ENCODE measurements around the gene WASHC2A. TPM values are rescaled to one million over a fixed set of nuclear protein-coding genes. Genes with fewer than 3 reads are reported as not detected.
"Not testable (repeated sequence)": the region's sequence is repeated elsewhere in the genome, so short reads cannot be mapped to it uniquely, and the experiment has no call there.

The WASHC2A gene
- total RNA-seq, 1 donor: 98.8 TPM

- H3K4me1 ChIP-seq (ENCODE audit: insufficient read depth, low read length); H3K9me3 ChIP-seq (ENCODE audit: low read depth, low read length); H3K27me3 ChIP-seq (ENCODE audit: insufficient read depth, low read length); H2AFZ ChIP-seq (ENCODE audit: low read length); DNase-seq (ENCODE audit: insufficient read length, low spot score, missing footprints); H3K4me3 ChIP-seq (ENCODE audit: insufficient read depth, low read length); H3K27ac ChIP-seq (ENCODE audit: low read depth, low read length); H4K20me1 ChIP-seq (ENCODE audit: insufficient read depth, low read length); H3K79me2 ChIP-seq (ENCODE audit: insufficient read depth, low read length); H3K4me2 ChIP-seq (ENCODE audit: insufficient read depth, low read length): not testable (repeated sequence)
- peaks cover 19% of the 10 kb centered on the region for H3K36me3 ChIP-seq (ENCODE audit: insufficient read depth, low read length)
These were observed 65.1 kb downstream of the WASHC2A start for GRCh38 chr10:50132841-50133240.

DNA sequence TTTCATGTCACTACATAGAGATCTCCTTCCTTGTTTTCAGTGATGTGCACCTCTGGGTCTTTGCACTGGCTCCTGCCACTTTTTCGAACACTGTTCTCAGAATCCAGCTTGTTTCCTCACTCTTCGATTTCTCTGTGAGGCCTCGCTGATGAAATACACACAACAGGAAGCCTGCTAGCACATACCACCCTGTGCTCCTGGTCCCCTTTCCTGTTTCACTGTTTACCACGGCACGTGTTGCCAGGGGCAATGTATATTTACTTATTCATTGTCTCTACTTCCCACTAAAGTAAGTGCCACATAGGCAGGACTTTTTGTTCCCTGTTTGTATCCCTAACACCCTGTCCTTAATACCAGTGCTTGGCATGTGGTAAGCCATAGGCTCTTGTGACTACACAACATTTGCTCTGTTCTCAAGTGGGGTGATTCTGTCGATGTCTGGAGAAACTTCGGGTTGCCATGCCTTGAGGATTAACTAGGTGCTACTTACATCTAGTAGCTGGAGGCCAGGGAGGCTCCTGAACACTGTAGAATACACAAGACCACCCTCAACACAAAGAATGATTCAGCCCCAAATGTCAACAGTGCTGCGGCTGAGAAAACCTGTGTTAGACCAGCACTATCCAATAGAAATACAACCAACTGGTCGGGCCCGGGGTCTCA is 75.9 kb downstream of the WASHC2A start:
- not testable (repeated sequence) for H3K4me1 ChIP-seq (ENCODE audit: insufficient read depth, low read length); H3K27ac ChIP-seq (ENCODE audit: low read depth, low read length); H3K4me2 ChIP-seq (ENCODE audit: insufficient read depth, low read length); DNase-seq (ENCODE audit: insufficient read length, low spot score, missing footprints); H3K9me3 ChIP-seq (ENCODE audit: low read depth, low read length); H2AFZ ChIP-seq (ENCODE audit: low read length); H3K36me3 ChIP-seq (ENCODE audit: insufficient read depth, low read length); H3K79me2 ChIP-seq (ENCODE audit: insufficient read depth, low read length); H3K27me3 ChIP-seq (ENCODE audit: insufficient read depth, low read length); H4K20me1 ChIP-seq (ENCODE audit: insufficient read depth, low read length); H3K4me3 ChIP-seq (ENCODE audit: insufficient read depth, low read length)

GRCh38 chr10:50145575-50145974 is 77.8 kb downstream of the WASHC2A start:
- not testable (repeated sequence) for H3K27me3 ChIP-seq (ENCODE audit: insufficient read depth, low read length); H2AFZ ChIP-seq (ENCODE audit: low read length)

DNA sequence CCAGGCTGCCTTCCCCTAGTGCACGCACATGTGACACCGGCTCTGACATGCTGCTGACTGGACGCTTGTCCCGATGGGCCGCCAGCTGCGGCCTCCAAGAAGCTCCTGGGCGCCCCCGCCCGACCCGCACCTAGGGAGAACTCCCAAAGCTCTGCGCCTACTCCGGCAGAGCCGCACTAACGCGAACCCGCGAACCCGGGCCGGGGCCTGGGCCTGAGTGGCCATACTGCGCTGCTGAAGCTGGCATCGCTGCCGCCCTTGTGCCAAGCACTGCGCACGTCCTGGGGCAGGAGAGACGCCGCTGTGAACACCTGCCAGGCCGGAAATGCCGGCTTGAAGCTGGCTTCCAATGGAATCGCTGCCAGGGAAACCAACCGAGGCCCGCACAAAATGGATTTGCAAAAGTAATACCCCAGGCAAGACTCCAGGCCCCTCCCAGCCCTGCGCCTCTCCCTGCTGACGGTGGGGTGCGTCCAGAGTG is 85.1 kb downstream of the WASHC2A start:
- Histone ChIP-seq H3K79me2 (ENCODE audit: insufficient read depth, low read length) (no peaks in the 10 kb centered on the region), H2AFZ (ENCODE audit: low read length) (no peak overlapping the region), H3K4me3 (ENCODE audit: insufficient read depth, low read length) (no peak overlapping the region), H3K9me3 (ENCODE audit: low read depth, low read length) (no peaks in the 10 kb centered on the region), H4K20me1 (ENCODE audit: insufficient read depth, low read length) (no peaks in the 10 kb centered on the region), H3K4me1 (ENCODE audit: insufficient read depth, low read length) (no peaks in the 10 kb centered on the region), H3K36me3 (ENCODE audit: insufficient read depth, low read length) (no peaks in the 10 kb centered on the region), H3K27ac (ENCODE audit: low read depth, low read length) (no peak overlapping the region), H3K4me2 (ENCODE audit: insufficient read depth, low read length) (no peak overlapping the region), H3K27me3 (ENCODE audit: insufficient read depth, low read length) (peaks cover 5% of the 10 kb centered on the region)
- DNase-seq (ENCODE audit: insufficient read length, low spot score, missing footprints): no peak
- no peak for TF ChIP-seq CTCF (IDR thresholded peaks at IDR 0.05; ENCODE audit: extremely low read depth, low read depth, low read length)

More at GRCh38 chr10:50145575-50145974, 77.8 kb downstream of the WASHC2A start:
- not testable (repeated sequence) for DNase-seq (ENCODE audit: insufficient read length, low spot score, missing footprints); H3K4me1 ChIP-seq (ENCODE audit: insufficient read depth, low read length); H3K27ac ChIP-seq (ENCODE audit: low read depth, low read length); H3K4me3 ChIP-seq (ENCODE audit: insufficient read depth, low read length); H3K4me2 ChIP-seq (ENCODE audit: insufficient read depth, low read length); H3K9me3 ChIP-seq (ENCODE audit: low read depth, low read length); H3K79me2 ChIP-seq (ENCODE audit: insufficient read depth, low read length); H4K20me1 ChIP-seq (ENCODE audit: insufficient read depth, low read length); H3K36me3 ChIP-seq (ENCODE audit: insufficient read depth, low read length)

DNA sequence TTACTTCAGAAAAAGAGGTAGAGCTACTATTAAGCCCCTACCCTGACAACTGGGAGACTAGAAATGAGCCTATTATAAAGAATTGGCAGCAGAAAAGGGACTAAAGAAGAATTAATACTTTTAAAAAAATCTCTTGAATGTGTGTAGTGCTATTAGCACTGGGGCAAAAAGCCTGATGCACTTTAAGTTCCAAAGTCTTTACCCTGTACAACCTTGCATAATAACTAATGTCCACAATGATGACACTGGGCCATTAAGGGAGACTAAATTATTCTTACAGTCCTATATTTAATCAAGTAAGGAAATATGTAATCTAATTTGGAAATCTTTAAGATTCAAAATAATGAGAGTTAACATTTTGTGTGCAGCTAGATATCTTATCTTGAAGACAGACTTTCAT is 90.1 kb downstream of the WASHC2A start:
- H2AFZ ChIP-seq (ENCODE audit: low read length); H3K36me3 ChIP-seq (ENCODE audit: insufficient read depth, low read length); H4K20me1 ChIP-seq (ENCODE audit: insufficient read depth, low read length); H3K4me2 ChIP-seq (ENCODE audit: insufficient read depth, low read length); H3K79me2 ChIP-seq (ENCODE audit: insufficient read depth, low read length); H3K4me1 ChIP-seq (ENCODE audit: insufficient read depth, low read length); H3K27ac ChIP-seq (ENCODE audit: low read depth, low read length); DNase-seq (ENCODE audit: insufficient read length, low spot score, missing footprints); H3K9me3 ChIP-seq (ENCODE audit: low read depth, low read length); H3K4me3 ChIP-seq (ENCODE audit: insufficient read depth, low read length); H3K27me3 ChIP-seq (ENCODE audit: insufficient read depth, low read length): not testable (repeated sequence)

- H3K79me2 ChIP-seq (ENCODE audit: insufficient read depth, low read length); H3K27me3 ChIP-seq (ENCODE audit: insufficient read depth, low read length); H3K4me2 ChIP-seq (ENCODE audit: insufficient read depth, low read length); H3K4me1 ChIP-seq (ENCODE audit: insufficient read depth, low read length); H3K36me3 ChIP-seq (ENCODE audit: insufficient read depth, low read length); H4K20me1 ChIP-seq (ENCODE audit: insufficient read depth, low read length); H3K9me3 ChIP-seq (ENCODE audit: low read depth, low read length); H2AFZ ChIP-seq (ENCODE audit: low read length); H3K4me3 ChIP-seq (ENCODE audit: insufficient read depth, low read length); H3K27ac ChIP-seq (ENCODE audit: low read depth, low read length): not testable (repeated sequence)
- DNase-seq (ENCODE audit: insufficient read length, low spot score, missing footprints): peak; percentile 27
These were observed 92.1 kb downstream of the WASHC2A start for GRCh38 chr10:50159856-50160255.

- not testable (repeated sequence) for H4K20me1 ChIP-seq (ENCODE audit: insufficient read depth, low read length); H3K9me3 ChIP-seq (ENCODE audit: low read depth, low read length); H3K4me1 ChIP-seq (ENCODE audit: insufficient read depth, low read length); H3K79me2 ChIP-seq (ENCODE audit: insufficient read depth, low read length); H3K27ac ChIP-seq (ENCODE audit: low read depth, low read length); H2AFZ ChIP-seq (ENCODE audit: low read length); DNase-seq (ENCODE audit: insufficient read length, low spot score, missing footprints); H3K4me2 ChIP-seq (ENCODE audit: insufficient read depth, low read length); H3K36me3 ChIP-seq (ENCODE audit: insufficient read depth, low read length); H3K27me3 ChIP-seq (ENCODE audit: insufficient read depth, low read length); H3K4me3 ChIP-seq (ENCODE audit: insufficient read depth, low read length)
These were observed 97.3 kb downstream of the WASHC2A start for GRCh38 chr10:50165038-50165437.

DNA sequence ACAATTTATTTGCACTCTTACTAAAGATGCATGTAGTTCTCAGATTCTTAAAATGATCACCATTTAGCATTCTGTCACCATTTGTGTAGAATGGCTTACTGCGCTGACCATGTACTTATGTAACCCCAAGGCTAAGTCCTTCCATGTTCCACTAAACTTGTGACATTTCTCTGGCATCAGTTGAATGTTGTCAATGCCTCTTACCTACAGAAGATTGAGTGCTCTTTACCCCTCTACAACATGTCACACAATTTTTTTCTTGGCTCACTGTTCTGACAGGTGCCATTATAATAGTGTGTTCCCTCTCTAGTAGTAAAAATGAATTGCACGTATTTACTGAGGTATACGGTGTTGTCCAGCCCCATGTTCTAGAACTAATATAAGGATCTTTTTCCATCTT is 100.1 kb downstream of the WASHC2A start:
- not testable (repeated sequence) for H2AFZ ChIP-seq (ENCODE audit: low read length); H3K36me3 ChIP-seq (ENCODE audit: insufficient read depth, low read length); DNase-seq (ENCODE audit: insufficient read length, low spot score, missing footprints); H3K9me3 ChIP-seq (ENCODE audit: low read depth, low read length); H4K20me1 ChIP-seq (ENCODE audit: insufficient read depth, low read length); H3K27ac ChIP-seq (ENCODE audit: low read depth, low read length); H3K4me2 ChIP-seq (ENCODE audit: insufficient read depth, low read length); H3K79me2 ChIP-seq (ENCODE audit: insufficient read depth, low read length); H3K4me3 ChIP-seq (ENCODE audit: insufficient read depth, low read length); H3K4me1 ChIP-seq (ENCODE audit: insufficient read depth, low read length); H3K27me3 ChIP-seq (ENCODE audit: insufficient read depth, low read length)

Data from osteoblast (primary cell).